ENCODE measurements around the gene MARF1.
"Not testable (repeated sequence)": the region's sequence is repeated elsewhere in the genome, so short reads cannot be mapped to it uniquely, and the experiment has no call there.

MARF1 gene

GRCh38 chr16:15578824-15579223 lies 64.1 kb downstream of the MARF1 start:
- no peak for DNase-seq (ENCODE audit: low read depth)
- no peak overlapping the region for H3K4me3 ChIP-seq (ENCODE audit: control insufficient read depth, low read depth, low read length)
- no peak for TF ChIP-seq CTCF (IDR thresholded peaks at IDR 0.05; ENCODE audit: control insufficient read depth, insufficient read depth, low read depth, low read length, missing control alignments)

GRCh38 chr16:15576960-15577958 lies 65.7 kb downstream of the MARF1 start:
- H3K4me3 ChIP-seq (ENCODE audit: control insufficient read depth, low read depth, low read length): no peak overlapping the region
- no peak for TF ChIP-seq CTCF (IDR thresholded peaks at IDR 0.05; ENCODE audit: control insufficient read depth, insufficient read depth, low read depth, low read length, missing control alignments)
- no peak for DNase-seq (ENCODE audit: low read depth)

GRCh38 chr16:15575293-15576049 lies 67.5 kb downstream of the MARF1 start:
- no peak for TF ChIP-seq CTCF (IDR thresholded peaks at IDR 0.05; ENCODE audit: control insufficient read depth, insufficient read depth, low read depth, low read length, missing control alignments)
- DNase-seq (ENCODE audit: low read depth): no peak
- H3K4me3 ChIP-seq (ENCODE audit: control insufficient read depth, low read depth, low read length): no peak overlapping the region

- no peak for TF ChIP-seq CTCF (IDR thresholded peaks at IDR 0.05; ENCODE audit: control insufficient read depth, insufficient read depth, low read depth, low read length, missing control alignments)
- no peak for DNase-seq (ENCODE audit: low read depth)
- no peak overlapping the region for H3K4me3 ChIP-seq (ENCODE audit: control insufficient read depth, low read depth, low read length)
These were observed 68.4 kb downstream of the MARF1 start for GRCh38 chr16:15574614-15574948.

GRCh38 chr16:15573896-15574613 lies 68.9 kb downstream of the MARF1 start:
- not testable (repeated sequence) for H3K4me3 ChIP-seq (ENCODE audit: control insufficient read depth, low read depth, low read length)

GRCh38 chr16:15573274-15573895 lies 69.6 kb downstream of the MARF1 start:
- TF ChIP-seq CTCF (IDR thresholded peaks at IDR 0.05; ENCODE audit: control insufficient read depth, insufficient read depth, low read depth, low read length, missing control alignments): no peak
- H3K4me3 ChIP-seq (ENCODE audit: control insufficient read depth, low read depth, low read length): no peak overlapping the region
- no peak for DNase-seq (ENCODE audit: low read depth)

More at GRCh38 chr16:15573896-15574613, 68.9 kb downstream of the MARF1 start:
- DNase-seq (ENCODE audit: low read depth): not testable (repeated sequence)
